Measurements from ENCODE around the gene SPRED2.
A peak's percentile ranks its signal among the peaks of the same experiment; 100 is the strongest.

SPRED2 gene

GRCh38 chr2:65431421-65432226 is 775 bp downstream of the SPRED2 start:
- POLR2A ChIA-PET, result interaction anchor here (1.0 to 1.9 kb wide), 4 partner anchors 10 to 204 kb away, joined by 3 to 5 read pairs (median 4); partner anchors contain the start of gene ACTR2
- TF ChIP-seq SP1 (IDR thresholded peaks at IDR 0.05) (no peak), FOXA1 (IDR thresholded peaks at IDR 0.05) (no peak), FOXM1 (IDR thresholded peaks at IDR 0.05; ENCODE audit: borderline replicate concordance) (no peak), LEF1 (IDR thresholded peaks at IDR 0.05; ENCODE audit: borderline replicate concordance) (no peak), ZNF384 (IDR thresholded peaks at IDR 0.05) (no peak), SUZ12 (IDR thresholded peaks at IDR 0.05) (no peak), L3MBTL2 (conservative IDR thresholded peaks at IDR 0.05) (no peak), BHLHE40 (IDR thresholded peaks at IDR 0.05; ENCODE audit: borderline replicate concordance) (no peak), ARNT (IDR thresholded peaks at IDR 0.05) (no peak), ELF4 (IDR thresholded peaks at IDR 0.05) (no peak), TARDBP (IDR thresholded peaks at IDR 0.05) (no peak), CTBP1 (IDR thresholded peaks at IDR 0.05; ENCODE audit: borderline replicate concordance) (no peak), HDGF (IDR thresholded peaks at IDR 0.05; ENCODE audit: borderline replicate concordance) (no peak), FOXK2 (IDR thresholded peaks at IDR 0.05) (no peak), NFRKB (IDR thresholded peaks at IDR 0.05) (no peak), PKNOX1 (IDR thresholded peaks at IDR 0.05) (no peak)
- CTCF ChIA-PET, result no interaction called here
- DNase-seq (ENCODE audit: extremely low spot score), result peak; percentile 32

- POLR2A ChIA-PET, result no interaction called here
- TF ChIP-seq CTBP1 (IDR thresholded peaks at IDR 0.05; ENCODE audit: borderline replicate concordance), result peak; percentile 59; the same call in 1 of the 2 replicates
- TF ChIP-seq L3MBTL2 (conservative IDR thresholded peaks at IDR 0.05), result peak; percentile 57
- TF ChIP-seq SUZ12 (IDR thresholded peaks at IDR 0.05), result no peak
- TF ChIP-seq ZNF384 (IDR thresholded peaks at IDR 0.05), result peak; percentile 96
- DNase-seq (ENCODE audit: extremely low spot score), result peak; percentile 65
- CTCF ChIA-PET, result no interaction called here
These were observed 1.6 kb downstream of the SPRED2 start for GRCh38 chr2:65430603-65431420.

GRCh38 chr2:65429786-65430602 is 2.4 kb downstream of the SPRED2 start:
- TF ChIP-seq PKNOX1 (IDR thresholded peaks at IDR 0.05) (peak; percentile 43), L3MBTL2 (conservative IDR thresholded peaks at IDR 0.05) (no peak)
- ChIA-PET CTCF (interaction anchor here (0.6 kb wide), 1 partner anchor 177 kb away, joined by 3 read pairs; no protein-coding TSS in a partner anchor), POLR2A (interaction anchor here (0.7 kb wide), 1 partner anchor 202 kb away, joined by 3 read pairs; the partner anchor contains the start of gene ACTR2)
- DNase-seq (ENCODE audit: extremely low spot score), result no peak

GRCh38 chr2:65427532-65427931 is 4.9 kb downstream of the SPRED2 start:
- TF ChIP-seq FOXA1 (IDR thresholded peaks at IDR 0.05), result no peak
- no peak for TF ChIP-seq BHLHE40 (IDR thresholded peaks at IDR 0.05; ENCODE audit: borderline replicate concordance)
- no peak for TF ChIP-seq ARNT (IDR thresholded peaks at IDR 0.05)
- TF ChIP-seq ZNF384 (IDR thresholded peaks at IDR 0.05), result no peak
- no peak for TF ChIP-seq CTBP1 (IDR thresholded peaks at IDR 0.05; ENCODE audit: borderline replicate concordance)
- TF ChIP-seq SUZ12 (IDR thresholded peaks at IDR 0.05), result no peak
- no peak for TF ChIP-seq NFRKB (IDR thresholded peaks at IDR 0.05)
- no peak for TF ChIP-seq SP1 (IDR thresholded peaks at IDR 0.05)
- TF ChIP-seq L3MBTL2 (conservative IDR thresholded peaks at IDR 0.05), result no peak
- no peak for TF ChIP-seq PKNOX1 (IDR thresholded peaks at IDR 0.05)
- no peak for TF ChIP-seq FOXK2 (IDR thresholded peaks at IDR 0.05)
- TF ChIP-seq FOXM1 (IDR thresholded peaks at IDR 0.05; ENCODE audit: borderline replicate concordance), result no peak
- TF ChIP-seq ELF4 (IDR thresholded peaks at IDR 0.05), result no peak
- TF ChIP-seq TARDBP (IDR thresholded peaks at IDR 0.05), result no peak
- no peak for TF ChIP-seq LEF1 (IDR thresholded peaks at IDR 0.05; ENCODE audit: borderline replicate concordance)
- no peak for TF ChIP-seq HDGF (IDR thresholded peaks at IDR 0.05; ENCODE audit: borderline replicate concordance)
- ChIA-PET POLR2A (no interaction called here), CTCF (no interaction called here)
- DNase-seq (ENCODE audit: extremely low spot score), result no peak

- ChIA-PET CTCF (no interaction called here), POLR2A (no interaction called here)
- TF ChIP-seq ELF4 (IDR thresholded peaks at IDR 0.05), result no peak
- TF ChIP-seq L3MBTL2 (conservative IDR thresholded peaks at IDR 0.05), result no peak
- TF ChIP-seq ARNT (IDR thresholded peaks at IDR 0.05), result no peak
- no peak for TF ChIP-seq SUZ12 (IDR thresholded peaks at IDR 0.05)
- no peak for TF ChIP-seq ZNF384 (IDR thresholded peaks at IDR 0.05)
- no peak for TF ChIP-seq FOXA1 (IDR thresholded peaks at IDR 0.05)
- TF ChIP-seq HDGF (IDR thresholded peaks at IDR 0.05; ENCODE audit: borderline replicate concordance), result no peak
- no peak for TF ChIP-seq BHLHE40 (IDR thresholded peaks at IDR 0.05; ENCODE audit: borderline replicate concordance)
- no peak for TF ChIP-seq LEF1 (IDR thresholded peaks at IDR 0.05; ENCODE audit: borderline replicate concordance)
- TF ChIP-seq CTBP1 (IDR thresholded peaks at IDR 0.05; ENCODE audit: borderline replicate concordance), result no peak
- no peak for TF ChIP-seq FOXK2 (IDR thresholded peaks at IDR 0.05)
- DNase-seq (ENCODE audit: extremely low spot score), result no peak
These were observed 7.1 kb downstream of the SPRED2 start for GRCh38 chr2:65425276-65425675.
